Activated CD4-positive, alpha-beta T cell treated with anti-CD3 and anti-CD28 coated beads, Interleukin-2, amount 10 ng/mL, durations not matched to agents 24 days and 14 days (primary cell): ENCODE results near the gene SAPCD2. TPM values are rescaled to one million over a fixed set of nuclear protein-coding genes. Genes with fewer than 3 reads are reported as not detected.
A peak's percentile ranks its signal among the peaks of the same experiment; 100 is the strongest.

Source experiments
- DNase-seq: peaks from one replicate; pipeline ENCODE4 v3.0.0; 2022
- H3K27ac Mint-ChIP-seq: one replicate; pipeline ENCODE4 v1.8.0; 2022; ENCODE audit warnings: mild to moderate bottlenecking, mixed read lengths
- H3K27me3 Mint-ChIP-seq: one replicate; pipeline ENCODE4 v1.8.0; 2022; ENCODE audit warnings: mixed read lengths
- H3K36me3 Mint-ChIP-seq: one replicate; pipeline ENCODE4 v1.8.0; 2022; ENCODE audit warnings: low read depth, mild to moderate bottlenecking, mixed read lengths
- H3K4me1 Mint-ChIP-seq: one replicate; pipeline ENCODE4 v1.8.0; 2021; ENCODE audit warnings: mixed read lengths
- H3K4me3 Mint-ChIP-seq: one replicate; pipeline ENCODE4 v1.8.0; 2022; ENCODE audit warnings: mild to moderate bottlenecking, moderate library complexity, mixed read lengths
- H3K9me3 Mint-ChIP-seq: one replicate; pipeline ENCODE4 v1.8.0; 2021; ENCODE audit warnings: mixed read lengths
- intact Hi-C: fragments of 100-400 bp; cut with micrococcal nuclease; formaldehyde crosslinking; loops from one replicate; pipeline ENCODE4 v1.15.1; 2023
- total RNA-seq: library from RNA; stranded (reverse); gene quantifications from 2 replicates; pipeline ENCODE4 v1.2.3, GENCODE V29; 2022

Gene SAPCD2
- total RNA-seq, 1 donor from 2014 or later: 22.8 TPM

- no peak overlapping the region for H3K4me3 Mint-ChIP-seq
- H3K9me3 Mint-ChIP-seq: no peaks in the 10 kb centered on the region
- H3K36me3 Mint-ChIP-seq: no peaks in the 10 kb centered on the region
- no peak overlapping the region for H3K27ac Mint-ChIP-seq
- intact Hi-C loops: no loop called here
- DNase-seq: no peak
- H3K27me3 Mint-ChIP-seq: peaks cover 11% of the 10 kb centered on the region
- no peaks in the 10 kb centered on the region for H3K4me1 Mint-ChIP-seq
Observed at GRCh38 chr9:137056739-137057415, 13.5 kb downstream of the SAPCD2 start.

GRCh38 chr9:137055385-137056364 lies 14.7 kb downstream of the SAPCD2 start:
- intact Hi-C loops: no loop called here
- no peaks in the 10 kb centered on the region for H3K36me3 Mint-ChIP-seq
- H3K27me3 Mint-ChIP-seq: peaks cover 13% of the 10 kb centered on the region
- no peak overlapping the region for H3K27ac Mint-ChIP-seq
- no peak overlapping the region for H3K4me3 Mint-ChIP-seq
- DNase-seq: no peak
- no peaks in the 10 kb centered on the region for H3K9me3 Mint-ChIP-seq
- H3K4me1 Mint-ChIP-seq: no peaks in the 10 kb centered on the region

GRCh38 chr9:137054932-137055384 lies 15.4 kb downstream of the SAPCD2 start:
- no peaks in the 10 kb centered on the region for H3K4me1 Mint-ChIP-seq
- intact Hi-C loops: no loop called here

GRCh38 chr9:137053944-137054931 lies 16.1 kb downstream of the SAPCD2 start, which contains the start of gene ENTPD2:
ENTPD2 (minus strand) TSS chr9:137054061; CDS start chr9:137053997, 64 bp downstream.
- Mint-ChIP-seq H3K4me3 (no peak within 1 kb of the TSS), H3K9me3 (no peaks in the 10 kb centered on the region), H3K4me1 (peaks cover 1% of the 10 kb centered on the region), H3K27ac (no peak within 1 kb of the TSS), H3K27me3 (peaks cover 25% of the 10 kb centered on the region), H3K36me3 (no peaks in the 10 kb centered on the region)
- intact Hi-C loops: no loop called here
- peak; percentile 84 for DNase-seq

More at GRCh38 chr9:137054932-137055384, 15.4 kb downstream of the SAPCD2 start:
- H3K27me3 Mint-ChIP-seq: peaks cover 19% of the 10 kb centered on the region
- H3K36me3 Mint-ChIP-seq: no peaks in the 10 kb centered on the region
- no peak overlapping the region for H3K4me3 Mint-ChIP-seq
- DNase-seq: no peak
- no peaks in the 10 kb centered on the region for H3K9me3 Mint-ChIP-seq
- no peak overlapping the region for H3K27ac Mint-ChIP-seq

GRCh38 chr9:137052998-137053943 lies 17.1 kb downstream of the SAPCD2 start:
- no peak overlapping the region for H3K27ac Mint-ChIP-seq
- H3K4me1 Mint-ChIP-seq: peaks cover 1% of the 10 kb centered on the region
- intact Hi-C loops: no loop called here
- H3K36me3 Mint-ChIP-seq: no peaks in the 10 kb centered on the region
- peaks cover 25% of the 10 kb centered on the region for H3K27me3 Mint-ChIP-seq
- DNase-seq: no peak
- no peaks in the 10 kb centered on the region for H3K9me3 Mint-ChIP-seq
- no peak overlapping the region for H3K4me3 Mint-ChIP-seq

GRCh38 chr9:137052293-137052692 lies 18.1 kb downstream of the SAPCD2 start:
- Mint-ChIP-seq H3K4me1 (peaks cover 1% of the 10 kb centered on the region), H3K27ac (no peak overlapping the region), H3K27me3 (peaks cover 34% of the 10 kb centered on the region), H3K9me3 (no peaks in the 10 kb centered on the region), H3K36me3 (no peaks in the 10 kb centered on the region), H3K4me3 (no peak overlapping the region)
- no peak for DNase-seq
- intact Hi-C loops: no loop called here

GRCh38 chr9:137051145-137051724 lies 19.1 kb downstream of the SAPCD2 start:
- Mint-ChIP-seq H3K4me3 (no peak overlapping the region), H3K36me3 (no peaks in the 10 kb centered on the region), H3K27ac (no peak overlapping the region), H3K4me1 (peaks cover 1% of the 10 kb centered on the region), H3K27me3 (peaks cover 34% of the 10 kb centered on the region), H3K9me3 (no peaks in the 10 kb centered on the region)
- no peak for DNase-seq
- intact Hi-C loops: no loop called here

- DNase-seq: no peak
- Mint-ChIP-seq H3K27me3 (peaks cover 34% of the 10 kb centered on the region), H3K36me3 (no peaks in the 10 kb centered on the region), H3K4me3 (no peak overlapping the region), H3K4me1 (peaks cover 1% of the 10 kb centered on the region), H3K9me3 (no peaks in the 10 kb centered on the region), H3K27ac (no peak overlapping the region)
- intact Hi-C loops: no loop called here
Observed at GRCh38 chr9:137050570-137050969, 19.8 kb downstream of the SAPCD2 start.

- Mint-ChIP-seq H3K27me3 (peaks cover 38% of the 10 kb centered on the region), H3K4me3 (no peak overlapping the region), H3K27ac (peak overlapping the region; percentile 34), H3K4me1 (peaks cover 5% of the 10 kb centered on the region), H3K9me3 (no peaks in the 10 kb centered on the region), H3K36me3 (no peaks in the 10 kb centered on the region)
- intact Hi-C loops: loop anchor here (5.0 to 10.0 kb wide), 3 partner anchors 78 to 202 kb away; partner anchors contain the start of genes LRRC26, PHPT1 and TMEM210
- DNase-seq: peak; percentile 88
Observed at GRCh38 chr9:137049544-137050449, 20.6 kb downstream of the SAPCD2 start.

GRCh38 chr9:137048655-137049543 lies 21.5 kb downstream of the SAPCD2 start:
- DNase-seq: no peak
- H3K4me3 Mint-ChIP-seq: no peak overlapping the region
- H3K36me3 Mint-ChIP-seq: no peaks in the 10 kb centered on the region
- H3K4me1 Mint-ChIP-seq: peaks cover 7% of the 10 kb centered on the region
- H3K27me3 Mint-ChIP-seq: peaks cover 40% of the 10 kb centered on the region
- H3K27ac Mint-ChIP-seq: no peak overlapping the region
- H3K9me3 Mint-ChIP-seq: no peaks in the 10 kb centered on the region
- intact Hi-C loops: loop anchor here (5.0 to 10.0 kb wide), 3 partner anchors 78 to 202 kb away; partner anchors contain the start of genes LRRC26, PHPT1 and TMEM210
